GM12878 (cell line): Measurements from ENCODE around the gene TRIM58. TPM values are rescaled to one million over a fixed set of nuclear protein-coding genes. Genes with fewer than 3 reads are reported as not detected.

Experiments used
- ATAC-seq: fragments of 200-7000 bp; cut with Tn5 transposase; 3 replicates; pipeline ENCODE4 v1.9.1; 2020; ENCODE audit warnings: mild to moderate bottlenecking, moderate library complexity
- BruUV-seq: library from RNA; stranded (reverse); fragments of 400-500 nt; replicated peaks from 2 replicates; lab custom pipeline; 2021; lab: Mats Ljungman, UMichigan
- CTCF ChIA-PET: fragments of 300-600 bp; sonication (Branson Sonifier 250); formaldehyde crosslinking; extraction: SDS; loops from one replicate; lab custom pipeline; 2021; ENCODE audit warnings: inconsistent platforms; lab: Yijun Ruan, JAX
- POLR2A ChIA-PET: fragments of 350-600 bp; formaldehyde crosslinking; extraction: SDS; loops from one replicate; lab custom pipeline; 2021; ENCODE audit warnings: inconsistent platforms; lab: Charles Lee
- RAD21 ChIA-PET: fragments of 300-600 bp; sonication (Branson Sonifier 250); formaldehyde crosslinking; loops from one replicate; lab custom pipeline; 2023; ENCODE audit warnings: antibody characterized with exemption; ENCODE audit not compliant: unreplicated experiment; lab: Charles Lee
- SMC1A ChIA-PET: fragments of 300-600 bp; sonication (Branson Sonifier 250); formaldehyde crosslinking; loops from one replicate; lab custom pipeline; 2023; ENCODE audit not compliant: unreplicated experiment, uncharacterized antibody; lab: Charles Lee
- DNase-seq: peaks from one replicate; pipeline ENCODE4 v3.0.0-alpha.2; 2011; ENCODE audit warnings: low read depth, low spot score
- FAIRE-seq: peaks from 3 replicates; lab custom pipeline; 2011; peaks lifted over from hg19 to GRCh38; lab: Jason Lieb, UNC
- H2AFZ ChIP-seq: 2 replicates; pipeline ENCODE4 v1.6.0; 2011; ENCODE audit warnings: low read depth, low read length, control low read depth; ENCODE audit not compliant: control insufficient read depth
- H3K27ac ChIP-seq: 2 replicates; pipeline ENCODE4 v1.5.1; 2011; ENCODE audit warnings: control low read depth; ENCODE audit not compliant: control insufficient read depth, insufficient read depth
- H3K27me3 ChIP-seq, 2 experiments: replicated peaks in 1 of 2; 2 replicates each; pipeline versions ENCODE4 v1.6.0 to v1.6.1; 2011; ENCODE audit warnings: low read length in 1 of 2; ENCODE audit not compliant: control insufficient read depth in 2 of 2, insufficient read depth in 2 of 2
- H3K36me3 ChIP-seq, 2 experiments: 2 replicates each; pipeline ENCODE4 v1.5.1; 2011; ENCODE audit warnings: low read length in 1 of 2; ENCODE audit not compliant: control insufficient read depth in 2 of 2, insufficient read depth in 2 of 2
- H3K4me1 ChIP-seq: 2 replicates; pipeline ENCODE4 v1.6.1; 2011; ENCODE audit warnings: mild to moderate bottlenecking, low read length, moderate library complexity, mixed read lengths; ENCODE audit not compliant: control insufficient read depth, insufficient read depth
- H3K4me2 ChIP-seq: 2 replicates; pipeline ENCODE4 v1.6.0; 2011; ENCODE audit warnings: control low read depth; ENCODE audit not compliant: control insufficient read depth, insufficient read depth
- H3K4me3 ChIP-seq: fragments of 200-600 bp; sonication (generic); 2 replicates; pipeline ENCODE4 v1.5.1; 2016
- H3K79me2 ChIP-seq: 2 replicates; pipeline ENCODE4 v1.6.0; 2011; ENCODE audit warnings: low read length; ENCODE audit not compliant: control insufficient read depth, insufficient read depth
- H3K9ac ChIP-seq: 2 replicates; pipeline ENCODE4 v1.8.0; 2011; ENCODE audit warnings: low read length, control low read depth, mixed read lengths; ENCODE audit not compliant: control insufficient read depth, insufficient read depth
- H3K9me3 ChIP-seq: replicated peaks from 3 replicates; pipeline ENCODE4 v1.5.1; 2011; ENCODE audit warnings: mild to moderate bottlenecking, low read length; ENCODE audit not compliant: control insufficient read depth, insufficient read depth
- H4K20me1 ChIP-seq: 2 replicates; pipeline ENCODE4 v1.6.0; 2011; ENCODE audit not compliant: control insufficient read depth, insufficient read depth
- BRCA1 ChIP-seq: IDR thresholded peaks from 2 replicates; pipeline ENCODE4 v1.6.1; 2011; ENCODE audit warnings: low read depth, low read length, improper control_type of control experiment
- HCFC1 ChIP-seq: fragments of 150-350 bp; IDR thresholded peaks from 2 replicates; pipeline ENCODE4 v1.6.1; 2014; ENCODE audit warnings: low read length
- MEF2B ChIP-seq: fragments of 450-650 bp; IDR thresholded peaks from 2 replicates; pipeline ENCODE4 v1.6.1; 2018; ENCODE audit warnings: mild to moderate bottlenecking, moderate library complexity; ENCODE audit not compliant: partially characterized antibody, poor library complexity, severe bottlenecking
- MTA3 ChIP-seq: IDR thresholded peaks from 2 replicates; pipeline ENCODE4 v1.6.1; 2012; ENCODE audit warnings: low read length, inconsistent platforms, borderline replicate concordance
- PAX5 ChIP-seq: IDR thresholded peaks from 2 replicates; pipeline ENCODE4 v1.6.1; 2011; ENCODE audit warnings: low read depth, low read length, borderline replicate concordance
- POLR2AphosphoS5 ChIP-seq: IDR thresholded peaks from 2 replicates; pipeline ENCODE4 v1.6.1; 2011; ENCODE audit warnings: mild to moderate bottlenecking, low read length, inconsistent platforms
- ZNF622 ChIP-seq: fragments of 450-650 bp; IDR thresholded peaks from 2 replicates; pipeline ENCODE4 v1.6.1; 2017; ENCODE audit warnings: mild to moderate bottlenecking, inconsistent platforms
- WGBS: methylation state at CpG from one replicate; pipeline ENCODE4 v1.1.6; 2016; ENCODE audit warnings: low lambda C conversion rate; ENCODE audit not compliant: insufficient replicate concordance, insufficient coverage; ENCODE audit errors: missing lambda C conversion rate; 5-methylcytosine and 5-hydroxymethylcytosine counted together
- in situ Hi-C: fragments of 300-500 bp; cut with MboI; formaldehyde crosslinking; loops from 9 replicates; pipeline ENCODE4 v1.14.3; 2018; ENCODE audit warnings: mixed read lengths
- intact Hi-C: fragments of 100-400 bp; cut with micrococcal nuclease; formaldehyde crosslinking; loops from one replicate; pipeline ENCODE4 v1.14.2; 2022; ENCODE audit not compliant: unreplicated experiment
- polyA plus RNA-seq, 11 experiments: library from polyadenylated mRNA; depleted of rRNA in 4 of 11; unstranded in 6 of 11; stranded (reverse) in 5 of 11; fragments of >200 nt; fragmentation: Nextera tagmentation in 4 of 11; fragmentation: Illumina TruSeq in 1 of 11; extraction: Ambion mirVana in 4 of 11; extraction: Trizol in 1 of 11; gene quantifications; 1 replicate in 1 of 11; 2 replicates in 10 of 11; pipeline versions ENCODE4 v1.2.1 to v1.2.3, GENCODE V29; 2011 to 2016; ENCODE audit warnings: inconsistent platforms in 2 of 11, missing spikeins in 2 of 11, low read depth in 1 of 11
- total RNA-seq, 4 experiments: library from RNA; depleted of rRNA in 3 of 4; stranded (reverse); fragments of >200 nt in 3 of 4; fragmentation: Illumina TruSeq in 1 of 4; extraction: Trizol in 1 of 4; gene quantifications; 2 replicates each; pipeline versions ENCODE4 v1.2.1 to v1.2.3, GENCODE V29; 2013 to 2021
- TF ChIP-seq, protein P1 (sequence below): IDR thresholded peaks from 2 replicates; pipeline ENCODE4 v1.6.1; 2011; ENCODE audit warnings: low read depth, mild to moderate bottlenecking, low read length, moderate library complexity, borderline replicate concordance; ENCODE audit errors: extremely low read depth
- TF ChIP-seq, protein P2 (sequence below): fragments of 450-650 bp; IDR thresholded peaks from 2 replicates; pipeline ENCODE4 v1.6.1; 2017; ENCODE audit warnings: mild to moderate bottlenecking
- TF ChIP-seq, protein P3 (sequence below): IDR thresholded peaks from 2 replicates; pipeline ENCODE4 v1.6.1; 2011; ENCODE audit warnings: borderline replicate concordance, low read depth, mild to moderate bottlenecking, moderate library complexity, mixed read lengths, low read length; ENCODE audit not compliant: insufficient read depth; ENCODE audit errors: extremely low read length
- TF ChIP-seq, protein P4 (sequence below): fragments of 450-650 bp; IDR thresholded peaks from 2 replicates; pipeline ENCODE4 v1.6.1; 2017; ENCODE audit warnings: borderline replicate concordance
- TF ChIP-seq, protein P5 (sequence below): fragments of 150-350 bp; IDR thresholded peaks from 2 replicates; pipeline ENCODE4 v1.6.1; 2016; ENCODE audit warnings: low read depth, low read length
- TF ChIP-seq, protein P6 (sequence below): fragments of 450-650 bp; IDR thresholded peaks from 2 replicates; pipeline ENCODE4 v1.6.1; 2018; ENCODE audit warnings: mild to moderate bottlenecking, low read depth, moderate library complexity; ENCODE audit not compliant: partially characterized antibody

The TRIM58 gene
- total and polyA plus RNA-seq, 10 of the 15 experiments (the other 5 are each of a cell fraction or from before 2014, with no cell fraction given) = not detected

DNA sequence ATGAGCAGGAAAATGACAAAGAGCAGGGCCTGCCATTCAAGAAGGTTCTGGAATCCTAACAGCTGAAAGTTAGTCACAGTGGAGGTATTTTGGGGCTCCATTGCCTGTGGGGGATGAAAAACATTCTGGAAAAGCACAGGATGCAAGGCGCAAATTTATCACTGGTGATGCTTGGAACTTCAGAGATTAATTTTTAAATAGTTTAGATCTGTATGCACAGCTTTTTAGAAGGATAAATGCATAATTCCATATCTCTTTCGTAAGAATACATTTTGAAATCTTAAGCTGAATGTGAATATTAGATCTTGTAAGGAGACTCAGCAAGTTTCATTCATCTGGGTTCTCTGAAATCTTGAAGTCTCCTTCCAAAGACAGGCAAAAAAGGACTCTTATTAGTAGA, 15.2 kb upstream of the TRIM58 start, which contains the start of gene OR11L1:
Gene OR11L1 (minus strand): TSS at position 101 of the 400 bp plus-strand sequence. CDS start 0 bp downstream, at position 101.
- no peak within 1 kb of the TSS for H3K4me3 ChIP-seq
- no peak within 1 kb of the TSS for H3K27ac ChIP-seq
- no peaks in the 10 kb centered on the region for H3K36me3 ChIP-seq
- ChIA-PET RAD21 (interaction anchor here (0.5 kb wide), 1 partner anchor 58 kb away, joined by 3 read pairs; no protein-coding TSS in a partner anchor), CTCF (no interaction called here), POLR2A (no interaction called here), SMC1A (interaction anchor here (0.6 kb wide), 1 partner anchor 50 kb away, joined by 3 read pairs; no protein-coding TSS in a partner anchor)
- no peak within 1 kb of the TSS for H3K9ac ChIP-seq
- H3K27me3 ChIP-seq = no peaks in the 10 kb centered on the region
- FAIRE-seq (no peak), DNase-seq (no peak), ATAC-seq (no peak)
- H3K79me2 ChIP-seq = no peaks in the 10 kb centered on the region
- H3K4me2 ChIP-seq = no peak within 1 kb of the TSS
- WGBS = 14% methylated on average over 2 of the region's 2 CpGs
- no peaks in the 10 kb centered on the region for H4K20me1 ChIP-seq
- H3K4me1 ChIP-seq = no peaks in the 10 kb centered on the region
- H2AFZ ChIP-seq = no peak within 1 kb of the TSS
- H3K9me3 ChIP-seq = no peaks in the 10 kb centered on the region
- in situ Hi-C loops = no loop called here
- intact Hi-C loops = no loop called here
- BruUV-seq = no TSS peak
- TF ChIP-seq PAX5 = no peak
- TF ChIP-seq, protein P1, sequence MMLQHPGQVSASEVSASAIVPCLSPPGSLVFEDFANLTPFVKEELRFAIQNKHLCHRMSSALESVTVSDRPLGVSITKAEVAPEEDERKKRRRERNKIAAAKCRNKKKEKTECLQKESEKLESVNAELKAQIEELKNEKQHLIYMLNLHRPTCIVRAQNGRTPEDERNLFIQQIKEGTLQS = no peak
- TF ChIP-seq MEF2B = no peak
- TF ChIP-seq, protein P2, sequence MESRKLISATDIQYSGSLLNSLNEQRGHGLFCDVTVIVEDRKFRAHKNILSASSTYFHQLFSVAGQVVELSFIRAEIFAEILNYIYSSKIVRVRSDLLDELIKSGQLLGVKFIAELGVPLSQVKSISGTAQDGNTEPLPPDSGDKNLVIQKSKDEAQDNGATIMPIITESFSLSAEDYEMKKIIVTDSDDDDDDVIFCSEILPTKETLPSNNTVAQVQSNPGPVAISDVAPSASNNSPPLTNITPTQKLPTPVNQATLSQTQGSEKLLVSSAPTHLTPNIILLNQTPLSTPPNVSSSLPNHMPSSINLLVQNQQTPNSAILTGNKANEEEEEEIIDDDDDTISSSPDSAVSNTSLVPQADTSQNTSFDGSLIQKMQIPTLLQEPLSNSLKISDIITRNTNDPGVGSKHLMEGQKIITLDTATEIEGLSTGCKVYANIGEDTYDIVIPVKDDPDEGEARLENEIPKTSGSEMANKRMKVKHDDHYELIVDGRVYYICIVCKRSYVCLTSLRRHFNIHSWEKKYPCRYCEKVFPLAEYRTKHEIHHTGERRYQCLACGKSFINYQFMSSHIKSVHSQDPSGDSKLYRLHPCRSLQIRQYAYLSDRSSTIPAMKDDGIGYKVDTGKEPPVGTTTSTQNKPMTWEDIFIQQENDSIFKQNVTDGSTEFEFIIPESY = no peak
- no peak for TF ChIP-seq HCFC1
- TF ChIP-seq, protein P3, sequence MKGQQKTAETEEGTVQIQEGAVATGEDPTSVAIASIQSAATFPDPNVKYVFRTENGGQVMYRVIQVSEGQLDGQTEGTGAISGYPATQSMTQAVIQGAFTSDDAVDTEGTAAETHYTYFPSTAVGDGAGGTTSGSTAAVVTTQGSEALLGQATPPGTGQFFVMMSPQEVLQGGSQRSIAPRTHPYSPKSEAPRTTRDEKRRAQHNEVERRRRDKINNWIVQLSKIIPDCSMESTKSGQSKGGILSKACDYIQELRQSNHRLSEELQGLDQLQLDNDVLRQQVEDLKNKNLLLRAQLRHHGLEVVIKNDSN = no peak
- no peak for TF ChIP-seq ZNF622
- no peak for TF ChIP-seq MTA3
- TF ChIP-seq, protein P4, sequence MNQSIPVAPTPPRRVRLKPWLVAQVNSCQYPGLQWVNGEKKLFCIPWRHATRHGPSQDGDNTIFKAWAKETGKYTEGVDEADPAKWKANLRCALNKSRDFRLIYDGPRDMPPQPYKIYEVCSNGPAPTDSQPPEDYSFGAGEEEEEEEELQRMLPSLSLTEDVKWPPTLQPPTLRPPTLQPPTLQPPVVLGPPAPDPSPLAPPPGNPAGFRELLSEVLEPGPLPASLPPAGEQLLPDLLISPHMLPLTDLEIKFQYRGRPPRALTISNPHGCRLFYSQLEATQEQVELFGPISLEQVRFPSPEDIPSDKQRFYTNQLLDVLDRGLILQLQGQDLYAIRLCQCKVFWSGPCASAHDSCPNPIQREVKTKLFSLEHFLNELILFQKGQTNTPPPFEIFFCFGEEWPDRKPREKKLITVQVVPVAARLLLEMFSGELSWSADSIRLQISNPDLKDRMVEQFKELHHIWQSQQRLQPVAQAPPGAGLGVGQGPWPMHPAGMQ = no peak
- TF ChIP-seq BRCA1 = no peak
- TF ChIP-seq, protein P5, sequence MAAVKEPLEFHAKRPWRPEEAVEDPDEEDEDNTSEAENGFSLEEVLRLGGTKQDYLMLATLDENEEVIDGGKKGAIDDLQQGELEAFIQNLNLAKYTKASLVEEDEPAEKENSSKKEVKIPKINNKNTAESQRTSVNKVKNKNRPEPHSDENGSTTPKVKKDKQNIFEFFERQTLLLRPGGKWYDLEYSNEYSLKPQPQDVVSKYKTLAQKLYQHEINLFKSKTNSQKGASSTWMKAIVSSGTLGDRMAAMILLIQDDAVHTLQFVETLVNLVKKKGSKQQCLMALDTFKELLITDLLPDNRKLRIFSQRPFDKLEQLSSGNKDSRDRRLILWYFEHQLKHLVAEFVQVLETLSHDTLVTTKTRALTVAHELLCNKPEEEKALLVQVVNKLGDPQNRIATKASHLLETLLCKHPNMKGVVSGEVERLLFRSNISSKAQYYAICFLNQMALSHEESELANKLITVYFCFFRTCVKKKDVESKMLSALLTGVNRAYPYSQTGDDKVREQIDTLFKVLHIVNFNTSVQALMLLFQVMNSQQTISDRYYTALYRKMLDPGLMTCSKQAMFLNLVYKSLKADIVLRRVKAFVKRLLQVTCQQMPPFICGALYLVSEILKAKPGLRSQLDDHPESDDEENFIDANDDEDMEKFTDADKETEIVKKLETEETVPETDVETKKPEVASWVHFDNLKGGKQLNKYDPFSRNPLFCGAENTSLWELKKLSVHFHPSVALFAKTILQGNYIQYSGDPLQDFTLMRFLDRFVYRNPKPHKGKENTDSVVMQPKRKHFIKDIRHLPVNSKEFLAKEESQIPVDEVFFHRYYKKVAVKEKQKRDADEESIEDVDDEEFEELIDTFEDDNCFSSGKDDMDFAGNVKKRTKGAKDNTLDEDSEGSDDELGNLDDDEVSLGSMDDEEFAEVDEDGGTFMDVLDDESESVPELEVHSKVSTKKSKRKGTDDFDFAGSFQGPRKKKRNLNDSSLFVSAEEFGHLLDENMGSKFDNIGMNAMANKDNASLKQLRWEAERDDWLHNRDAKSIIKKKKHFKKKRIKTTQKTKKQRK = no peak
- TF ChIP-seq POLR2AphosphoS5 = no peak
- TF ChIP-seq, protein P6, sequence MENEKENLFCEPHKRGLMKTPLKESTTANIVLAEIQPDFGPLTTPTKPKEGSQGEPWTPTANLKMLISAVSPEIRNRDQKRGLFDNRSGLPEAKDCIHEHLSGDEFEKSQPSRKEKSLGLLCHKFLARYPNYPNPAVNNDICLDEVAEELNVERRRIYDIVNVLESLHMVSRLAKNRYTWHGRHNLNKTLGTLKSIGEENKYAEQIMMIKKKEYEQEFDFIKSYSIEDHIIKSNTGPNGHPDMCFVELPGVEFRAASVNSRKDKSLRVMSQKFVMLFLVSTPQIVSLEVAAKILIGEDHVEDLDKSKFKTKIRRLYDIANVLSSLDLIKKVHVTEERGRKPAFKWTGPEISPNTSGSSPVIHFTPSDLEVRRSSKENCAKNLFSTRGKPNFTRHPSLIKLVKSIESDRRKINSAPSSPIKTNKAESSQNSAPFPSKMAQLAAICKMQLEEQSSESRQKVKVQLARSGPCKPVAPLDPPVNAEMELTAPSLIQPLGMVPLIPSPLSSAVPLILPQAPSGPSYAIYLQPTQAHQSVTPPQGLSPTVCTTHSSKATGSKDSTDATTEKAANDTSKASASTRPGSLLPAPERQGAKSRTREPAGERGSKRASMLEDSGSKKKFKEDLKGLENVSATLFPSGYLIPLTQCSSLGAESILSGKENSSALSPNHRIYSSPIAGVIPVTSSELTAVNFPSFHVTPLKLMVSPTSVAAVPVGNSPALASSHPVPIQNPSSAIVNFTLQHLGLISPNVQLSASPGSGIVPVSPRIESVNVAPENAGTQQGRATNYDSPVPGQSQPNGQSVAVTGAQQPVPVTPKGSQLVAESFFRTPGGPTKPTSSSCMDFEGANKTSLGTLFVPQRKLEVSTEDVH = no peak
